ENCODE data around the gene FILIP1L.

- TF ChIP-seq SIN3A (conservative IDR thresholded peaks at IDR 0.05 in 1 of 2, IDR thresholded peaks at IDR 0.05 in 1 of 2; ENCODE audit: low read depth in 1 of 2, low read length in 2 of 2) (no peak), POLR2A (IDR thresholded peaks at IDR 0.05; ENCODE audit: control extremely low read depth in 1 of 2, low read depth in 2 of 2, low read length in 2 of 2) (no peak), TAF7 (optimal IDR thresholded peaks at IDR 0.05; ENCODE audit: borderline replicate concordance, low read depth, low read length) (no peak), CTCF (IDR thresholded peaks at IDR 0.05; ENCODE audit: control extremely low read depth in 1 of 3, insufficient read depth in 1 of 3, low read depth in 1 of 3, low read length in 3 of 3) (no peak), TAF1 (IDR thresholded peaks at IDR 0.05; ENCODE audit: low read depth, low read length) (no peak), MAFK (IDR thresholded peaks at IDR 0.05; ENCODE audit: low read depth, low read length) (no peak), CEBPB (IDR thresholded peaks at IDR 0.05; ENCODE audit: low read depth, low read length) (no peak), USF2 (IDR thresholded peaks at IDR 0.05; ENCODE audit: low read length) (no peak)
Observed at GRCh38 chr3:99960941-99961340, 153.4 kb downstream of the FILIP1L start.

Data from H1 (cell line).